GM12878 (cell line): Measurements from ENCODE around the gene TMEM33.
A peak's percentile ranks its signal among the peaks of the same experiment; 100 is the strongest.

Source experiments
- BRCA1 ChIP-seq: IDR thresholded peaks from 2 replicates; pipeline ENCODE4 v1.6.1; 2011; ENCODE audit warnings: low read depth, low read length, improper control_type of control experiment
- CEBPZ ChIP-seq: fragments of 150-350 bp; IDR thresholded peaks from 2 replicates; pipeline ENCODE4 v1.6.1; 2016; ENCODE audit warnings: low read depth, low read length
- SUZ12 ChIP-seq: fragments of 200-600 bp; sonication (generic); IDR thresholded peaks from one replicate; pipeline ENCODE4 v1.6.1; 2018; ENCODE audit warnings: antibody characterized with exemption, mild to moderate bottlenecking; ENCODE audit not compliant: unreplicated experiment
- YY1 ChIP-seq: IDR thresholded peaks from 2 replicates; pipeline ENCODE4 v1.6.1; 2011; ENCODE audit warnings: low read depth, mild to moderate bottlenecking, low read length
- ZBTB33 ChIP-seq: fragments of 450-650 bp; IDR thresholded peaks from 2 replicates; pipeline ENCODE4 v1.6.1; 2017; ENCODE audit warnings: mild to moderate bottlenecking
- ZBTB40 ChIP-seq: fragments of 450-650 bp; IDR thresholded peaks from 2 replicates; pipeline ENCODE4 v1.6.1; 2016; ENCODE audit warnings: mild to moderate bottlenecking, moderate library complexity, borderline replicate concordance
- ZNF274 ChIP-seq: IDR thresholded peaks from one replicate; pipeline ENCODE4 v1.8.0; 2011; ENCODE audit not compliant: insufficient read length, insufficient read depth
- TF ChIP-seq, protein P1 (sequence below), 3 experiments: IDR thresholded peaks in 2 of 3; conservative IDR thresholded peaks in 1 of 3; 2 replicates each; pipeline ENCODE4 v1.5.1; 2011; ENCODE audit warnings: low read depth in 3 of 3, low read length in 3 of 3, mild to moderate bottlenecking in 3 of 3, control low read depth in 2 of 3, moderate library complexity in 2 of 3, inconsistent platforms in 1 of 3, mixed read lengths in 1 of 3; ENCODE audit not compliant: control insufficient read depth in 2 of 3, insufficient read depth in 1 of 3; ENCODE audit errors: extremely low read depth in 1 of 3

GRCh38 chr4:41990365-41991111 lies 55.3 kb downstream of the TMEM33 start, which contains the start of gene SLC30A9:
- TF ChIP-seq ZBTB40 (peak; percentile 92), ZNF274 (no peak), SUZ12 (no peak), YY1 (peak; percentile 75), ZBTB33 (no peak), CEBPZ (no peak), BRCA1 (no peak)
- TF ChIP-seq, protein P1, sequence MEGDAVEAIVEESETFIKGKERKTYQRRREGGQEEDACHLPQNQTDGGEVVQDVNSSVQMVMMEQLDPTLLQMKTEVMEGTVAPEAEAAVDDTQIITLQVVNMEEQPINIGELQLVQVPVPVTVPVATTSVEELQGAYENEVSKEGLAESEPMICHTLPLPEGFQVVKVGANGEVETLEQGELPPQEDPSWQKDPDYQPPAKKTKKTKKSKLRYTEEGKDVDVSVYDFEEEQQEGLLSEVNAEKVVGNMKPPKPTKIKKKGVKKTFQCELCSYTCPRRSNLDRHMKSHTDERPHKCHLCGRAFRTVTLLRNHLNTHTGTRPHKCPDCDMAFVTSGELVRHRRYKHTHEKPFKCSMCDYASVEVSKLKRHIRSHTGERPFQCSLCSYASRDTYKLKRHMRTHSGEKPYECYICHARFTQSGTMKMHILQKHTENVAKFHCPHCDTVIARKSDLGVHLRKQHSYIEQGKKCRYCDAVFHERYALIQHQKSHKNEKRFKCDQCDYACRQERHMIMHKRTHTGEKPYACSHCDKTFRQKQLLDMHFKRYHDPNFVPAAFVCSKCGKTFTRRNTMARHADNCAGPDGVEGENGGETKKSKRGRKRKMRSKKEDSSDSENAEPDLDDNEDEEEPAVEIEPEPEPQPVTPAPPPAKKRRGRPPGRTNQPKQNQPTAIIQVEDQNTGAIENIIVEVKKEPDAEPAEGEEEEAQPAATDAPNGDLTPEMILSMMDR (IDR thresholded peaks at IDR 0.05 in 2 of 3, conservative IDR thresholded peaks at IDR 0.05 in 1 of 3; ENCODE audit: control insufficient read depth in 2 of 3, extremely low read depth in 1 of 3, insufficient read depth in 1 of 3, low read depth in 3 of 3, low read length in 3 of 3) = peak in 2 of 3 experiments; percentile 19 to 36; a peak in 2 of 6 replicates
